Caco-2 (cell line): ENCODE results near the gene TPST2. TPM values are rescaled to one million over a fixed set of nuclear protein-coding genes. Genes with fewer than 3 reads are reported as not detected.

ENCODE experiments used
- BruUV-seq: library from RNA; stranded (reverse); fragments of 400-500 nt; replicated peaks from 2 replicates; lab custom pipeline; 2021; lab: Mats Ljungman, UMichigan
- CTCF ChIA-PET: fragments of 300-600 bp; sonication (Branson Sonifier 250); formaldehyde crosslinking; loops from one replicate; lab custom pipeline; 2022; ENCODE audit warnings: antibody characterized with exemption; lab: Charles Lee
- POLR2A ChIA-PET: fragments of 300-600 bp; sonication (Branson Sonifier 250); formaldehyde crosslinking; loops from one replicate; lab custom pipeline; 2022; ENCODE audit warnings: antibody characterized with exemption; lab: Charles Lee
- DNase-seq, 2 experiments: peaks; one replicate each; pipeline versions ENCODE4 v3.0.0 to v3.0.0-alpha.2; 2020 to 2022
- H3K27me3 ChIP-seq: replicated peaks from 2 replicates; pipeline ENCODE4 v1.6.0; 2011; ENCODE audit warnings: low read length; ENCODE audit not compliant: control insufficient read depth, insufficient read depth
- H3K36me3 ChIP-seq: 2 replicates; pipeline ENCODE4 v1.5.1; 2011; ENCODE audit warnings: low read length; ENCODE audit not compliant: control insufficient read depth, insufficient read depth
- H3K4me1 ChIP-seq: fragments of 250-450 bp; sonication (Bioruptor Pico); 2 replicates; pipeline ENCODE4 v1.5.1; 2020; ENCODE audit warnings: mild to moderate bottlenecking
- H3K4me3 ChIP-seq: 2 replicates; pipeline ENCODE4 v1.5.1; 2011; ENCODE audit warnings: low read depth, mild to moderate bottlenecking, control low read depth, low read length
- H3K9me3 ChIP-seq: fragments of 250-450 bp; sonication (Bioruptor Pico); 2 replicates; pipeline ENCODE4 v1.5.1; 2020; ENCODE audit warnings: mild to moderate bottlenecking, moderate library complexity
- H3K27ac Mint-ChIP-seq: one replicate; pipeline ENCODE4 v1.8.0; 2022; ENCODE audit warnings: mixed read lengths; ENCODE audit not compliant: unreplicated experiment
- H3K27me3 Mint-ChIP-seq: one replicate; pipeline ENCODE4 v1.8.0; 2022; ENCODE audit warnings: mixed read lengths; ENCODE audit not compliant: insufficient read depth, unreplicated experiment
- H3K36me3 Mint-ChIP-seq: one replicate; pipeline ENCODE4 v1.8.0; 2022; ENCODE audit warnings: mild to moderate bottlenecking, mixed read lengths; ENCODE audit not compliant: insufficient read depth, unreplicated experiment
- H3K4me1 Mint-ChIP-seq: one replicate; pipeline ENCODE4 v1.8.0; 2022; ENCODE audit warnings: low read depth, mixed read lengths; ENCODE audit not compliant: unreplicated experiment
- H3K4me3 Mint-ChIP-seq: one replicate; pipeline ENCODE4 v1.8.0; 2022; ENCODE audit warnings: mild to moderate bottlenecking, moderate library complexity, mixed read lengths; ENCODE audit not compliant: unreplicated experiment
- H3K9me3 Mint-ChIP-seq: one replicate; pipeline ENCODE4 v1.8.0; 2022; ENCODE audit warnings: mixed read lengths; ENCODE audit not compliant: unreplicated experiment
- intact Hi-C: fragments of 100-400 bp; cut with micrococcal nuclease; formaldehyde crosslinking; loops from one replicate; pipeline ENCODE4 v1.10.0; 2022; ENCODE audit not compliant: unreplicated experiment
- total RNA-seq: library from RNA; stranded (reverse); gene quantifications from 2 replicates; pipeline ENCODE4 v1.2.3, GENCODE V29; 2022
- TF ChIP-seq, protein P1 (sequence below), 2 experiments: fragments of 200-600 bp in 1 of 2; IDR thresholded peaks; 1 replicate in 1 of 2; 2 replicates in 1 of 2; pipeline versions ENCODE4 v1.5.1 to v1.8.0; 2011 to 2022; ENCODE audit warnings: antibody characterized with exemption in 1 of 2, control low read depth in 1 of 2, inconsistent platforms in 1 of 2, low read depth in 1 of 2, low read length in 1 of 2, mild to moderate bottlenecking in 1 of 2, moderate library complexity in 1 of 2; ENCODE audit not compliant: insufficient read depth in 1 of 2, severe bottlenecking in 1 of 2, unreplicated experiment in 1 of 2

Gene TPST2
- total RNA-seq, 1 experiment from 2014 or later, result 9.5 TPM

- no peak overlapping the region for H3K4me3 Mint-ChIP-seq
- H3K27me3 ChIP-seq, result no peaks in the 10 kb centered on the region
- H3K9me3 Mint-ChIP-seq, result no peaks in the 10 kb centered on the region
- no peaks in the 10 kb centered on the region for H3K4me1 Mint-ChIP-seq
- TF ChIP-seq, protein P1, sequence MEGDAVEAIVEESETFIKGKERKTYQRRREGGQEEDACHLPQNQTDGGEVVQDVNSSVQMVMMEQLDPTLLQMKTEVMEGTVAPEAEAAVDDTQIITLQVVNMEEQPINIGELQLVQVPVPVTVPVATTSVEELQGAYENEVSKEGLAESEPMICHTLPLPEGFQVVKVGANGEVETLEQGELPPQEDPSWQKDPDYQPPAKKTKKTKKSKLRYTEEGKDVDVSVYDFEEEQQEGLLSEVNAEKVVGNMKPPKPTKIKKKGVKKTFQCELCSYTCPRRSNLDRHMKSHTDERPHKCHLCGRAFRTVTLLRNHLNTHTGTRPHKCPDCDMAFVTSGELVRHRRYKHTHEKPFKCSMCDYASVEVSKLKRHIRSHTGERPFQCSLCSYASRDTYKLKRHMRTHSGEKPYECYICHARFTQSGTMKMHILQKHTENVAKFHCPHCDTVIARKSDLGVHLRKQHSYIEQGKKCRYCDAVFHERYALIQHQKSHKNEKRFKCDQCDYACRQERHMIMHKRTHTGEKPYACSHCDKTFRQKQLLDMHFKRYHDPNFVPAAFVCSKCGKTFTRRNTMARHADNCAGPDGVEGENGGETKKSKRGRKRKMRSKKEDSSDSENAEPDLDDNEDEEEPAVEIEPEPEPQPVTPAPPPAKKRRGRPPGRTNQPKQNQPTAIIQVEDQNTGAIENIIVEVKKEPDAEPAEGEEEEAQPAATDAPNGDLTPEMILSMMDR (IDR thresholded peaks at IDR 0.05; ENCODE audit: insufficient read depth in 1 of 2, low read depth in 1 of 2, low read length in 1 of 2, severe bottlenecking in 1 of 2, unreplicated experiment in 1 of 2), result no peak
- no peaks in the 10 kb centered on the region for H3K9me3 ChIP-seq
- H3K36me3 Mint-ChIP-seq, result peaks cover 5% of the 10 kb centered on the region
- POLR2A ChIA-PET, result no interaction called here
- no peaks in the 10 kb centered on the region for H3K27me3 Mint-ChIP-seq
- no peak for DNase-seq
- intact Hi-C loops, result no loop called here
- no TSS peak for BruUV-seq
- no peak overlapping the region for H3K27ac Mint-ChIP-seq
- no peaks in the 10 kb centered on the region for H3K36me3 ChIP-seq
- CTCF ChIA-PET, result no interaction called here
- no peaks in the 10 kb centered on the region for H3K4me1 ChIP-seq
- H3K4me3 ChIP-seq, result no peak overlapping the region
Observed at GRCh38 chr22:26542831-26543230, 47.1 kb downstream of the TPST2 start.

DNA sequence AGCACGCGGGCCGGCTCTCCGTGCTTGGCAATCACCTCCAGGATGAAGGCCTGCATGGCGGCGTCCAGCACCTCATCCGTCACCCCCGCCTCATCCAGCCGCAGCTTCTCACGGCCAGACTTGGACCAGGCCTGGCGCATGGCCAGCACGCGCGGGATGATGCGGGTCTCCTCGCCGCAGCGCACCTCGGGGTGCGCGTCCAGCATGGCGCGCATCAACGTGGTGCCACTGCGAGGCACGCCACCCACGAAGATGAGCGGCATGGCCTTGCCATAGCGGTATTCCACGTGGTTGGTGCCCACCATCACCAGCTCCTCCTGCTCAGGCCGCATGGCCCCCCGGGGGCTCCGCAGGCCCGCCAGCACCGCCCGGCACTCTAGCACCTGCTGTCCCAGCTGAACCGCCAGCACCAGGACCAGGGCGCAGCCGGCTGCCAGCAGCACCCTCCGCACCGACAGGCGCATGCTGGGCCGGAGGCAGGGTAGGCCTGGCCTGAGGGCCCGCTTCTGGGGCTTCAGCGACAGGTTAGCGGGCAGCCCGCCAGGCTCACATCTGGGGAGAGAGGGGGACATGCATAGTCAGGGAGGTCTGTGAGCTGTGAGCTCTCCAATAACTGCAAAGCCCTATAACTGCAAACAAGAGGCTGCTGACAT, 48.6 kb downstream of the TPST2 start:
- Mint-ChIP-seq H3K27me3 (no peaks in the 10 kb centered on the region), H3K4me1 (no peaks in the 10 kb centered on the region), H3K27ac (no peak overlapping the region), H3K4me3 (no peak overlapping the region), H3K9me3 (no peaks in the 10 kb centered on the region), H3K36me3 (peaks cover 5% of the 10 kb centered on the region)
- DNase-seq, result no peak
- intact Hi-C loops, result no loop called here
- H3K36me3 ChIP-seq, result no peaks in the 10 kb centered on the region
- H3K27me3 ChIP-seq, result no peaks in the 10 kb centered on the region
- ChIA-PET CTCF (no interaction called here), POLR2A (no interaction called here)
- H3K4me3 ChIP-seq, result no peak overlapping the region
- no peaks in the 10 kb centered on the region for H3K4me1 ChIP-seq
- TF ChIP-seq, protein P1 (IDR thresholded peaks at IDR 0.05; ENCODE audit: insufficient read depth in 1 of 2, low read depth in 1 of 2, low read length in 1 of 2, severe bottlenecking in 1 of 2, unreplicated experiment in 1 of 2), result no peak
- H3K9me3 ChIP-seq, result no peaks in the 10 kb centered on the region
- no TSS peak for BruUV-seq

DNA sequence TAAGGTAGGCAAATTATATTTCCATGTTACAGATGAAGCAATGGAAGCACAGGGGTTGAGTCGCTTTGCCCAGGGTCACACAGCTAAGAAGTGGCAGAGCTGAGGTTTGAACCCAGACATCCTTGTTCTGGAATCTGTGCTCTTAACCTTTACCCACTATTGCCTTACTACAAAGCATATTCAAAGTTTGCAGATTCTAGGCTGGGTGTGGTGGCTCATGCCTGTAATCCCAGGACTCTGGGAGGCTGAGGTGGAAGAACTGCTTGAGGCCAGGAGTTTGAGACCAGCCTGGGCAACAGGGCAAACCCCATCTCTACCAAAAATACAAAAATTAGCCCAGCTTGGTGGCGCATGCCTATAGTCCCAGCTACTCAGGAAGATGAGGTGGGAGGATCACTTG, 49.8 kb downstream of the TPST2 start:
- Mint-ChIP-seq H3K27me3 (no peaks in the 10 kb centered on the region), H3K4me3 (no peak overlapping the region), H3K36me3 (peaks cover 5% of the 10 kb centered on the region), H3K4me1 (no peaks in the 10 kb centered on the region), H3K9me3 (no peaks in the 10 kb centered on the region), H3K27ac (no peak overlapping the region)
- no peak for DNase-seq
- TF ChIP-seq, protein P1 (IDR thresholded peaks at IDR 0.05; ENCODE audit: insufficient read depth in 1 of 2, low read depth in 1 of 2, low read length in 1 of 2, severe bottlenecking in 1 of 2, unreplicated experiment in 1 of 2), result no peak
- POLR2A ChIA-PET, result no interaction called here
- H3K9me3 ChIP-seq, result no peaks in the 10 kb centered on the region
- H3K4me1 ChIP-seq, result no peaks in the 10 kb centered on the region
- intact Hi-C loops, result no loop called here
- CTCF ChIA-PET, result interaction anchor here (0.6 kb wide), 2 partner anchors 393 to 598 kb away, joined by 3 read pairs; no protein-coding TSS in a partner anchor
- no peaks in the 10 kb centered on the region for H3K27me3 ChIP-seq
- no peak overlapping the region for H3K4me3 ChIP-seq
- H3K36me3 ChIP-seq, result no peaks in the 10 kb centered on the region
- BruUV-seq, result no TSS peak
